ENCODE data around the gene OR10G4. TPM values are rescaled to one million over a fixed set of nuclear protein-coding genes. Genes with fewer than 3 reads are reported as not detected.

The OR10G4 gene
- total and polyA plus RNA-seq, 2 experiments from 2014 or later: not detected

GRCh38 chr11:124052966-124053365 lies 40.2 kb downstream of the OR10G4 start:
- no peak overlapping the region for H3K4me2 ChIP-seq (ENCODE audit: unreplicated experiment)
- no peak for DNase-seq
- no peaks in the 10 kb centered on the region for H3K79me2 ChIP-seq (ENCODE audit: insufficient read depth)
- H3K27me3 ChIP-seq (replicated peaks; ENCODE audit: insufficient read depth): peaks cover 9% of the 10 kb centered on the region
- no peaks in the 10 kb centered on the region for H4K20me1 ChIP-seq (ENCODE audit: insufficient read depth)
- H3F3A ChIP-seq (ENCODE audit: insufficient read depth): no peaks in the 10 kb centered on the region
- TF ChIP-seq EZH2 (IDR thresholded peaks at IDR 0.05; ENCODE audit: insufficient read depth, poor library complexity, severe bottlenecking): no peak
- TF ChIP-seq EZH2phosphoT487 (IDR thresholded peaks at IDR 0.05; ENCODE audit: insufficient read depth, low read depth): no peak
- H3K9ac ChIP-seq: no peak overlapping the region
- WGBS, 2 experiments (ENCODE audit: low coverage in 1 of 2, low lambda C conversion rate in 2 of 2, missing lambda C conversion rate in 2 of 2): 47 to 56% methylated on average over 3 of the region's 3 CpGs
- no peak overlapping the region for H3K4me3 ChIP-seq
- H3K9me2 ChIP-seq (ENCODE audit: insufficient read depth): no peaks in the 10 kb centered on the region
- in situ Hi-C loops (cut with MboI): loop anchor here (25.0 kb wide), 1 partner anchor 534 kb away; no protein-coding TSS in a partner anchor
- H2AFZ ChIP-seq: no peak overlapping the region
- H3K36me3 ChIP-seq (ENCODE audit: low read depth): no peaks in the 10 kb centered on the region
- H3K4me1 ChIP-seq (ENCODE audit: insufficient read depth): no peaks in the 10 kb centered on the region
- no peaks in the 10 kb centered on the region for H3K9me3 ChIP-seq (ENCODE audit: low read depth)
- H3K27ac ChIP-seq: no peak overlapping the region

Other genes starting within 250 kb of the OR10G4 start
- gene OR6M1, start 206.6 kb upstream of the OR10G4 start, total RNA-seq (2014; rRNA removed; shearing (Covaris generic)): not detected in 2 replicates
- gene OR6M1, start 206.6 kb upstream of the OR10G4 start, polyA plus RNA-seq (2016; fragmentation: Nextera tagmentation; extraction: Ambion mirVana): not detected in 2 replicates
- gene TMEM225, start 127.3 kb upstream of the OR10G4 start, total RNA-seq (2014; rRNA removed; shearing (Covaris generic)): not detected in 2 replicates
- not detected in 2 replicates for gene TMEM225, start 127.3 kb upstream of the OR10G4 start, polyA plus RNA-seq (2016; fragmentation: Nextera tagmentation; extraction: Ambion mirVana)
- gene OR8D4, start 110.8 kb upstream of the OR10G4 start, total RNA-seq (2014; rRNA removed; shearing (Covaris generic)): not detected in 2 replicates
- gene OR8D4, start 110.8 kb upstream of the OR10G4 start, polyA plus RNA-seq (2016; fragmentation: Nextera tagmentation; extraction: Ambion mirVana): not detected in 2 replicates
- not detected in 2 replicates for gene OR4D5, start 73.4 kb upstream of the OR10G4 start, total RNA-seq (2014; rRNA removed; shearing (Covaris generic))
- not detected in 2 replicates for gene OR4D5, start 73.4 kb upstream of the OR10G4 start, polyA plus RNA-seq (2016; fragmentation: Nextera tagmentation; extraction: Ambion mirVana)
- not detected in 2 replicates for gene OR6T1, start 69.2 kb upstream of the OR10G4 start, total RNA-seq (2014; rRNA removed; shearing (Covaris generic))
- gene OR6T1, start 69.2 kb upstream of the OR10G4 start, polyA plus RNA-seq (2016; fragmentation: Nextera tagmentation; extraction: Ambion mirVana): not detected in 2 replicates
- gene OR10S1, start 35.2 kb upstream of the OR10G4 start, total RNA-seq (2014; rRNA removed; shearing (Covaris generic)): not detected in 2 replicates
- gene OR10S1, start 35.2 kb upstream of the OR10G4 start, polyA plus RNA-seq (2016; fragmentation: Nextera tagmentation; extraction: Ambion mirVana): not detected in 2 replicates
- gene OR10G6, start 17.8 kb upstream of the OR10G4 start, total RNA-seq (2014; rRNA removed; shearing (Covaris generic)): not detected in 2 replicates
- not detected in 2 replicates for gene OR10G6, start 17.8 kb upstream of the OR10G4 start, polyA plus RNA-seq (2016; fragmentation: Nextera tagmentation; extraction: Ambion mirVana)
- not detected in 2 replicates for gene OR10G9, start 10.0 kb downstream of the OR10G4 start, total RNA-seq (2014; rRNA removed; shearing (Covaris generic))
- not detected in 2 replicates for gene OR10G9, start 10.0 kb downstream of the OR10G4 start, polyA plus RNA-seq (2016; fragmentation: Nextera tagmentation; extraction: Ambion mirVana)
- not detected in 2 replicates for gene OR10G8, start 13.8 kb downstream of the OR10G4 start, total RNA-seq (2014; rRNA removed; shearing (Covaris generic))
- not detected in 2 replicates for gene OR10G8, start 13.8 kb downstream of the OR10G4 start, polyA plus RNA-seq (2016; fragmentation: Nextera tagmentation; extraction: Ambion mirVana)
- gene OR10G7, start 28.3 kb downstream of the OR10G4 start, total RNA-seq (2014; rRNA removed; shearing (Covaris generic)): not detected in 2 replicates
- gene OR10G7, start 28.3 kb downstream of the OR10G4 start, polyA plus RNA-seq (2016; fragmentation: Nextera tagmentation; extraction: Ambion mirVana): not detected in 2 replicates
- gene VWA5A, start 102.5 kb downstream of the OR10G4 start, total RNA-seq (2014; rRNA removed; shearing (Covaris generic)): 4.3 and 8.2 TPM in 2 replicates
- 7.4 and 7.5 TPM in 2 replicates for gene VWA5A, start 102.5 kb downstream of the OR10G4 start, polyA plus RNA-seq (2016; fragmentation: Nextera tagmentation; extraction: Ambion mirVana)
- not detected in 2 replicates for gene OR10D3, start 170.3 kb downstream of the OR10G4 start, total RNA-seq (2014; rRNA removed; shearing (Covaris generic))
- gene OR10D3, start 170.3 kb downstream of the OR10G4 start, polyA plus RNA-seq (2016; fragmentation: Nextera tagmentation; extraction: Ambion mirVana): not detected in 2 replicates
- gene OR8G1, start 228.1 kb downstream of the OR10G4 start, total RNA-seq (2014; rRNA removed; shearing (Covaris generic)): not detected in 2 replicates
- not detected in 2 replicates for gene OR8G1, start 228.1 kb downstream of the OR10G4 start, polyA plus RNA-seq (2016; fragmentation: Nextera tagmentation; extraction: Ambion mirVana)
- not detected in 2 replicates for gene OR8G5, start 243.4 kb downstream of the OR10G4 start, total RNA-seq (2014; rRNA removed; shearing (Covaris generic))
- gene OR8G5, start 243.4 kb downstream of the OR10G4 start, polyA plus RNA-seq (2016; fragmentation: Nextera tagmentation; extraction: Ambion mirVana): not detected in 2 replicates

All from GM23248 (cell line).